ENCODE measurements around the gene CSNK2A2.

Gene CSNK2A2

GRCh38 chr16:58137581-58137980, 60.3 kb downstream of the CSNK2A2 start:
- no peak for DNase-seq

DNA sequence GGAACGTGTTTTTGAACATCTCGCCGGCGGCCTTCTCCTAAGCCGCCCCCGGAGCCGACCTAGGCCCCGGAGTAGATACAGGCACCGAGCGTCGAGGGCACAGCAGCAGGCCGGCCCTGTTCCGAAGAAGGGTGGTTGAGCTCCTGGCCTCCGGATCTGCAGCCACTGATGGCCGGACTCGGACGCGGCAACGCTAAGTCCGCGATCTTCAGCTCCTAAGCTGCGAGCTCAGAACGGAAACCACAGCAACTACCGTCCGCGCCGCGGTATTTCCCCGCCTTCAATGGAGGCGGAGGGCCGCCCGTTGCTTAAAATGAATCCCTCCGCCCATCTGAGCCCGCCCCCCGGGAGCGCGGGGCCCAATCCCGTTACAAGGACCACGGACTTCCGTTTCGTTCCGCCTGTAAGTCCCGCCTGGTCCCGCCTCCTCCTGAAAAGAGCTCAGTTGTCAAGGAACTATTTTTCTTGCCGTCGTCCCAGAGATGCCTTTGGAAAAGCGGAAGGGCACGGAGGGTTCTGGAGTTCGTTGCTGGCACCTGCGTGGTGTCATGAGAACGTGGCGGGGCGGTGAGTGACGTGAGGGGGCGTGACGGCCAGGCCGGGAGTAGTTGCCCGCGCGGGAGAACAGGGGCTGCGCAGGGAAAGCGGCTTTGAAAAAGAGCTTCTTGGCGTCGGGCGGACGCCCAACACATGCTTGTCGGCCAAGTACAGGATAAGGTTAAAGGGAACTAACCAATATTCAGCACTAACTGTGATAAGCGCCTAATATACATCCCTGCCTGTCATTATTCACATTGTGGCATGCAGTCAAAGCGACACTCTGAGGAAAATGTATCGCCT, 68.6 kb downstream of the CSNK2A2 start, which contains the start of gene CFAP20:
Gene CFAP20 (minus strand): TSS at position 285 of the 840 bp plus-strand sequence. CDS start 266 bp downstream, at position 19.
- peak; percentile 98 for DNase-seq

DNA sequence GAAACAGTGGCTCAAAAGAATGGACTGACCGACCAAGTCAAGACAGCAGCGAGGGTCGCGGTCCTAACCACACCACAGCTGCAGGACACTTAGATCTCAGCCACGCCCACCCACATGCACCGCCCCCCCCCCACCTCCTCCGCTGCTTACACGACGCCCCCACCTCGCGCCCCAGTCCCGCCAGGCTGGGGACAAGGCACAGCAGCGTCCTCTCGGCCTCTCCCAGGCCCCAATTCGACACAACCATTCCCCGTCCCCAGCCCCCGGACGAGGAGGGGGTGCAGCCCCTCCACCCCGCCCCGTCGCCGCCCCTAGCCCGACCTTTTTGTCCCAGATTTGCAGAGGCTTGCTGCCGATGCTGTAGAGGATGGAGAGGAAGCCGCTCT, 69.2 kb downstream of the CSNK2A2 start:
- no peak for DNase-seq

DNA sequence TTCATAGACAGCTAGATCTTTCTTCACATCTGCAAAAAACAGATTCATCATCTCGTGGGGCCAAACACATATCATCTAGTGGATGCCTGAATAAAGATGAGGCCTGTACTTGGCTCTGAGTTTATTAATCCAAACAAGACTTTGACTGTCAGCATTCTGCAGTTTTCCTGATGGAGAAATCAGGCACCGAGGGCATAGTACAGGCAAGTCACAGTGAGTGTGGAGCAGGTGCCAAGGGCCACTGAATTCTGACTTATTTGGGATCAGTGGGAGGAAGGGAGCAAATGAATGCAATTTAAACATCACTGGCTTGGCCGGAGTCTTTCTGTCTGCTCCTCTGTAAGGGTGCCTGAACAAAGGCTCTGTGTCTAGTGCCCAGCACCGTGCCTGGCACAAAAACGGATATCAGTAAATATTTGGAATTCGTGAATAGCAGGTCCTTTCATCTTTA, 69.7 kb downstream of the CSNK2A2 start:
- DNase-seq, result no peak

DNA sequence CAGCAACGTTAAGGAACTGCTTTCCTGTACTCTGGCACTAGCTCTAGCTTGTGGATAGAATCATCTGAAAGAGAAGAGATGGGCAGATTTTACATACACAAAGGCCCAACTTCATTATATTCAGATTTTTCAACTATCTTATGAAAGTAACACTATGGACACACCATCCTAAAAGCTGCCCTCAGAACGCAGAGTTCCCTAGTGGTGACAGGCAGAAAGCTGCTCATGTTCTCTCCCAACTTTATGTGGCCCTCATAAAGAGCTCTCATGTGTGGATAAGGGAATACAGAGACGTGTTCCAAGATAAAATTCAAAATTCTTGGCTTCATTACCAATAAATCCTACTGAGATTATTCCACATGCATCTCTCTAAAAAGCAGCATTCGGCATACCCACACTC, 70.3 kb downstream of the CSNK2A2 start:
- no peak for DNase-seq

DNA sequence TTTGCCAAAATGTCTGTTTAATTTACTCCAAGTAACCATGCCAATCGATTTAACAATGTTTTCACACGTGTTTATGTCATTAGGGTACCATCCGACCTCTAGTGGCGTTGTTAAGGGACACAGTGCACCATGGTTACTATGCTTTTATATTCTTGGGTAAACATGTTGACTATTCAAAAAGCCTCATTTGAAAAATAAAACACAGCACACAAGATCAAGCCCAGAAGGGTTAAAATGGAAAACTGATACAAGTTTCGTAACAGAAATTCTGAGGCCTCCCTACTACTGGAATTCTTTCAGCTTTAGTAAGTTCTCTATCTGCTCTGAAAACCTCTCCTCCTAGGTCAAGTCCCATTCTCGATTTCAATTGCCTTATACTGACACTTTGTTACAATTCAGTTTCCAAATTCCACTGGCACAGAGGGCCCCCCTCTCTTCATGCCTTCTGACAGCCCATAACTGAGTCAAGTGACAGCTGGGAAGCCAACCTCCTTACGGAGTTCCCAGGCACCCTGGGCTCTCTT, 70.8 kb downstream of the CSNK2A2 start:
- peak; percentile 54 for DNase-seq

- DNase-seq, result no peak
These were observed 71.4 kb downstream of the CSNK2A2 start for GRCh38 chr16:58126451-58126961.

- DNase-seq, result no peak
These were observed 72.0 kb downstream of the CSNK2A2 start for GRCh38 chr16:58125781-58126335.

DNA sequence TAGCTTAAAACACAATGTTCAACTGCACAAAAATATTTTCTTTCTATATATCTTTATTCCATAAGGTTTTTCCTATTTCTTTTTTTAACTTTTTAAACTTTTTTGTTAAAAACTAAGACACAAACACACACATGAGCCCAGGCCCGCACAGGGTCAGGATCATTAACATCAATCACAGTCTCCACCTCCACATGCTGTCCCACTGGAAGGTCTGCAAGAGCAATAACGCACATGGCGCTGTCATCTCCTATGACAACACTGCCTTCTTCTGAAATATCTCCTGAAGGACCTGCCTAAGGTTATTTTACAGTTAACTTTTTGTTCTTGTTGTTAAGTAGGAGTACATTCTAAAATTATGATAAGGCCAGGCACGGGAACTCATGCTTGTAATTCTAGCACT, 72.9 kb downstream of the CSNK2A2 start:
- no peak for DNase-seq

GRCh38 chr16:58124601-58124915, 73.3 kb downstream of the CSNK2A2 start:
- no peak for DNase-seq

- no peak for DNase-seq
These were observed 73.9 kb downstream of the CSNK2A2 start for GRCh38 chr16:58123896-58124600.

- DNase-seq, result no peak
These were observed 76.8 kb downstream of the CSNK2A2 start for GRCh38 chr16:58121132-58121531.

GRCh38 chr16:58120234-58120633, 77.7 kb downstream of the CSNK2A2 start:
- no peak for DNase-seq

- no peak for DNase-seq
These were observed 78.4 kb downstream of the CSNK2A2 start for GRCh38 chr16:58119509-58119845.

GRCh38 chr16:58118801-58119508, 79.0 kb downstream of the CSNK2A2 start:
- DNase-seq, result no peak

- no peak for DNase-seq
These were observed 81.4 kb downstream of the CSNK2A2 start for GRCh38 chr16:58116529-58116928.

DNA sequence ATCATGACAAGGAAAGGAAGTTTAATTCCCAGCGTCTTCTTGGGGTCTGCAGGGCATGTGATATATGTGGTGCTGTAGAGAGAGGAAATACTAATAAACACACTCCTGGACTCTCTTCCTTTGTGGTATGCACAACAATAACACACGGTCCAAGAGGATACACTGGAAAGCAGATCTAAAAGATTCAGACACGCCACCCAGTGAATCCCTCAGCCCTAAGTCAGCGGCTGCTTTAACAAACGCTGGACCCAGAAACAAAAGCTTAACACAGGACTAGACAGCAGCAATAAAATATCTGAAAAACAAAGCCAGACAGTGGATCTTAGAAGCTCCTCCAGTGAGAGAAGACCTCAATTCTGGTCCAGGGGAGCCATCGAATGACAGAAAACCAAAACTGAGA, 81.8 kb downstream of the CSNK2A2 start:
- DNase-seq, result no peak

DNA sequence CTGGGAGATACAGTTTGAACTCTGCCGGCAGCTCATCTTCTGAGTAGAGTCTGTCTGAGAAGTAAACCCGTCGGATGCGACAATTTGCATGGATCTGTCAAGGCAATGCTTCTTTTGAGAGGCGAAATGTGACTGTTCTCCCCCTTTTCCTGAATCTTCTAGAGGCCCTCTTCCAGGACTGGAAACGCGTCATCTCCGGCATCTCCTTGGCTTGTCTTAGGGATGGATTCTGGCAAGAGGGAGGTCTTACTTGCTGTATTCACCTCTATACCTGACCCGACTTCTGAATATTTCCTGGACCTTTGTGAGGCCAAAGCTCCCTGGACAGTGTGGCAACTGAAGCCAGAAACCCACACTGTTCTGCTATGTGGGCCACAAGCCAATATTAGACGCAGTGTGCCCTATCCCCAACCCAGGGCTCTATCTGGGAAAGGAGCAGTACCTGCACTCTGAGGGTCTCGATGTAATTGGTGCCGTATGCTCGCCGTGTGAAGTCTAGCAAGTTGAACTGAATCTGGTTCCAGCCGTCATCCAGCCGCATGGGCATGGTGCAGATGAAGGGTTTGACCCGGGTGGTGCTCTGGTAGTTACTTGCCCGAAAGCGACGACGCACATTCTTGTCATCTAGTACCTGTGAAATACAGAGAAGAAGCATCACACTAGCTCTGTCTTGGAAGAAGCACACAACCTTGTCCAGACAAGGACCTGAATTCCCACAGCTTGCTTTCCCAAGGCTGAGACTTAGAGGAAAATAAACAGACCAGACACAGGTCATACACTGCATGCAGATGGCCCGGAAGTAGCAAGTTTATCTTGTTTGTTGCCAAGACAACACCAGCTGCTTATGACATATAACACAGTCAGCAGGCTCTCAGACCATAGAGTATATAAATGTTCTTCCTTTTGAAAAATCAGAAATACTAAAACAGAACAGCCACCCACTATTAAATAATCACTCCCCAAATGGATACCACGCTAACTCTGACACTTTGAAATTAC, 82.8 kb downstream of the CSNK2A2 start:
- DNase-seq, result no peak

- no peak for DNase-seq
These were observed 86.6 kb downstream of the CSNK2A2 start for GRCh38 chr16:58111302-58111627.

- no peak for DNase-seq
These were observed 87.2 kb downstream of the CSNK2A2 start for GRCh38 chr16:58110571-58111301.

- DNase-seq, result no peak
These were observed 88.0 kb downstream of the CSNK2A2 start for GRCh38 chr16:58109881-58110280.

Measured in CD4-positive, alpha-beta T cell treated with Interleukin-15 for 1 hour (primary cell).